HG03520 (cell line): ENCODE results near the gene ZC3H12D.

Source experiments
- ATAC-seq: cut with Tn5 transposase; IDR thresholded peaks from one replicate; pipeline ENCODE4 v1.9.1; 2021; ENCODE audit warnings: mild to moderate bottlenecking, moderate library complexity; ENCODE audit not compliant: unreplicated experiment

ZC3H12D gene

GRCh38 chr6:149421132-149421531, 63.7 kb downstream of the ZC3H12D start:
- no peak for ATAC-seq

- ATAC-seq: no peak
These were observed 65.0 kb downstream of the ZC3H12D start for GRCh38 chr6:149419696-149420404.

DNA sequence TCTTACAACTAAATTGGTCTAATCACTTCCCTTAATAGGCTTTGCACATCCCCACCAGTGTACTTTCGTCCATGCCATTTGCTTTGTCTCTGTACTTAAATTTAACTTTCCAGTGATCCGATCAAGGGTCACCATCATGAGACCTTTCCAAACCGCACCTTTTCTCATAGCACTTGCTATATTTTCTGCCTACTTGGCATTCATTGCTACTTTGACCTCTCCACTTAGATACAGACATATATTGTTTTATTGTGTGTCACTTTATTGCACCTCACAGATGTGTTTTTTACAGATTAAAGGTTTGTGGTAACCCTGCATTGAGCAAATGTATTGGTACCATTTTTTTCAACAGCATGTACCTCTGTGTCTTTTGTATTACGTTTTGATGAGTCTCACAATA, 70.0 kb downstream of the ZC3H12D start:
- no peak for ATAC-seq

DNA sequence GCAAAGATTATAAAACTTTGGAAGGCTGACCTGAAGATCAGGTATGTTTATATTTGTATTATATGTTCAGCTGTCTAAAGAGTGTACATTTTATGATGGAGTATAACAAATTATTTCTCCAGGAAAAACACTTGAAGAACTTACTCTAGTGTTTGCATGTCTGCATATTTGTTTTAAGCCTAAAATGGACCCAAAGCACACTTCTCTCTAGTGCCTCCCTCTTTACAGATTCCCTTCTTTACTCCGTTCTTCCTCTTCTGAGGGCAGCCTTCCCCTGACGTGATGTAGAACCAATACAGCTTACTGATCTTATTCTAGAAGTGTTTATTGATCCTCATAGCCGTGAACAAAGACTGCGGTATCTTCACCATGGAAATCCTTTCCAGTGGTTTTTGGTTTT, 70.8 kb downstream of the ZC3H12D start:
- no peak for ATAC-seq

DNA sequence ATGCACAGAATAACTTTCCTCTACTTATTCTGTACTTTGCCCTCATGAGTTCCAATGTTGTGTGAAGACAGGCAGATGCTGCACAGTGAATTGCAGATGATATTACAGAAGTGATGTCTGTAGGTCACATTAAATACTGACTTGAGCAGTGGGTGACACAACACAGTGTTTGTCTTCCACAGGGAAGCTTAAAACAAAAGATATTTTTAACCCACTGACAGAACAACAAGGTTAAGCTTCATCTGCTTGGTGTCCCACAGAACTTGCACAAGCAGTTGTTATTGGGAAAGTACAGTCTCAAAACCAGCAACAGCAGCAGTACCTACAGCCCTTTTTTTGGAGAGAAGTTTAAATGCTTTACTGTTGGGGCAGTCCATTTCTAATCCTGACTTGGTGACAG, 74.3 kb downstream of the ZC3H12D start:
- ATAC-seq: no peak

DNA sequence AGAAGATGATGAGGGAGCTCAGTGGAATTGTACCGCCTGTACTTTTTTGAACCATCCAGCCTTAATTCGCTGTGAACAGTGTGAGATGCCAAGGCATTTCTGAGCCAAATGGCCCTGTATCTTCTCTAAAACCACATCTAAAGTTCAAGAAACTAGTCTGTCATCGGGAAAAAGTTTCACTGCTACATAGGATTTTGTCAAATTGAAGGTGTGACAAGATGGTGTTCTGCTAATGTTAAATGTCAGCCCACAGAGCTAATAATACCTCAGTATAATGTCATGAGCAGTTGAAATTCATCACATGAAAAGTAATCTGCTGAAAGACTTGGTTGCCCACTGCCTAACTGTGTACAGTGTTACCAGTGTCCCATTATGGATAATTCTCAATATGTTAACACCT, 75.2 kb downstream of the ZC3H12D start:
- ATAC-seq: no peak

DNA sequence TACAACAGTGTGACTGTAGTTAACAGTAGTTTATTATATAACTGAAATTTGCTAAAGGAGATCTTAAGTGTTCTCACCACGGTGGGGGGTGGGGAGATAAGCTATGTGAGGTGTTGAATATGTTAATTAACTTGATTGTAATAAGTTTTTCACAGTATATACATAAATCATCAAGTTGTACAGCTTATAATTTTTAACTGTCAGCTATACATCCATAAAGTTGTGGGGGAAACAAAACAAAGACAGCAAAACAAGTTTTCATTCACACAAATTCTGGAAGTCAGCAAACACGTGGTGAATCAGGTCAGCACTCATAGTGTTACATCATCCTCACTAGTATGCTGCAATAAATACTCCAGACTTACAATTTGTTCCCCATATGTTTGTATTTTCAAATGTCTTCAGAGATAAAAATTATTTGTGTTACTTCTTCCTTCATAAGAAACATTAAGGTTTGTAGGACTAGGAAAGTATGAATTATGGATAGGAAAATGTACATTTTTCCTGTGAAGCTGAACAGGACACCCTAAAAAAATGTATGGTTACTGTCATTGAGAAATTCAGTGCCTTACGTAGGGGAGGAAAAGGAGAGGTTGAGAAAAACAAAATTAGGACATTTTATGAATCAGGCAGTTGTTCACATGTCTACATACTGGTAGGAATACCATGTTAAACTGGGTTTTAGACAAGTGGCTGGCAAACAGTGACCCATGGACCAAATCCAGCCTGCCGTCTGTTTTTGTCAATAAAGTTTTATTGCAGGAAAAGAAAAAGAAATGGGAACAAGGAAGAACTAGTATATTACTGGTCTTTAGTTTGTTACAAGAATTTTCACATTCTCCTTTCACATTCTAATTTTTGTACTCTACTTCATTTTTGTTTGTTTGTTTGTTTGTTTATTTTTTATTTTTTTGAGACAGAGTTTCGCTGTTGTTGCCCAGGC, 78.7 kb downstream of the ZC3H12D start:
- no peak for ATAC-seq

GRCh38 chr6:149403534-149403933, 81.3 kb downstream of the ZC3H12D start:
- ATAC-seq: no peak

DNA sequence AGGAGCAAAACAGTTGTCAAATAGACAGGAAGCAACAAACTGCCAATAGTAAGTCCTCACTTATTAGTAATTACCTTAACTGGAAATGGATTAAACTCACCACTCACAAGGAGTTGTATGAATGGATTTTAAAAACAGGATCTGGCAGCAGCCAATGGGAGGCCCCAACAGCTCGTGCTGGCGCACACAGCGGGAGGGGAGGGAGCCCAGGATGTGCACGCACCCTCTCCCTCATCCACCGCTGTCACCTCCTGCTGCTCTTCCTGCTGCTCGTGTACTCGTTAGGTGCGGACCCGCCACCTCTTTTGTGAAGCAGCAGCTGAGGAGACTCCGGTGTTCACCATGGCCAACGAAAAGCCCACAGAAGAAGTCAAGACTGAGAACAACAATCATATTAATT, 84.8 kb downstream of the ZC3H12D start, which contains the start of gene SUMO4:
TSS of gene SUMO4 (plus strand) at position 213 of the 400 bp plus-strand sequence. CDS start at position 343, 130 bp downstream.
- ATAC-seq: no peak

- no peak for ATAC-seq
These were observed 87.4 kb downstream of the ZC3H12D start for GRCh38 chr6:149397384-149397783.
